B cell (primary cell): ENCODE data around the gene WBP1. TPM values are rescaled to one million over a fixed set of nuclear protein-coding genes. Genes with fewer than 3 reads are reported as not detected.
"Not testable (repeated sequence)": the region's sequence is repeated elsewhere in the genome, so short reads cannot be mapped to it uniquely, and the experiment has no call there.

Source experiments
- ATAC-seq: fragments of 200-7000 bp; cut with Tn5 transposase; one replicate; pipeline ENCODE4 v1.10.0; 2021; ENCODE audit warnings: low read depth, mild to moderate bottlenecking, moderate number of reproducible peaks, moderate library complexity
- CTCF ChIA-PET: fragments of 350-600 bp; sonication (Branson Sonifier 250); formaldehyde crosslinking; loops from one replicate; lab custom pipeline; 2021; ENCODE audit warnings: antibody characterized with exemption, inconsistent platforms; lab: Charles Lee
- POLR2A ChIA-PET: fragments of 350-600 bp; sonication (Branson Sonifier 250); formaldehyde crosslinking; loops from one replicate; lab custom pipeline; 2021; ENCODE audit warnings: antibody characterized with exemption; lab: Charles Lee
- DNase-seq: peaks from one replicate; pipeline ENCODE4 v3.0.0; 2013
- H2AFZ ChIP-seq: 2 replicates; pipeline ENCODE4 v1.6.1; 2012; ENCODE audit warnings: mild to moderate bottlenecking, low read depth, low read length; ENCODE audit not compliant: insufficient read depth, poor library complexity, severe bottlenecking
- H3K27ac ChIP-seq, 2 donors: 1 replicate in 1 of 2; 2 replicates in 1 of 2; pipeline ENCODE4 v1.5.1; 2012 to 2013; ENCODE audit warnings: low read length in 2 of 2, mild to moderate bottlenecking in 2 of 2, moderate library complexity in 1 of 2
- H3K27me3 ChIP-seq, 4 experiments: fragments of 200-600 bp in 1 of 4; sonication (generic) in 1 of 4; replicated peaks in 1 of 4; 1 replicate in 2 of 4; 2 replicates in 2 of 4; pipeline versions ENCODE4 v1.6.1 to v1.7.0; 2013 to 2016; ENCODE audit warnings: low read length in 3 of 4, mild to moderate bottlenecking in 2 of 4, mixed read lengths in 1 of 4, moderate library complexity in 1 of 4; ENCODE audit not compliant: insufficient read depth in 4 of 4, control insufficient read depth in 3 of 4; ENCODE audit errors: control extremely low read depth in 1 of 4
- H3K36me3 ChIP-seq, 2 experiments: replicated peaks in 1 of 2; 1 replicate in 1 of 2; 2 replicates in 1 of 2; pipeline versions ENCODE4 v1.6.1 to v1.7.1; 2013; ENCODE audit warnings: low read length in 1 of 2; ENCODE audit not compliant: insufficient read depth in 2 of 2, control insufficient read depth in 1 of 2; ENCODE audit errors: control extremely low read depth in 1 of 2, extremely low read depth in 1 of 2
- H3K4me1 ChIP-seq, 2 donors: fragments of 200-600 bp in 1 of 2; sonication (generic) in 1 of 2; 1 replicate in 1 of 2; 2 replicates in 1 of 2; pipeline versions ENCODE4 v1.5.1 to v1.6.1; 2013 to 2017; ENCODE audit warnings: low read length in 2 of 2; ENCODE audit not compliant: control insufficient read depth in 2 of 2, insufficient read depth in 2 of 2
- H3K4me2 ChIP-seq: replicated peaks from 2 replicates; pipeline ENCODE3; 2012; ENCODE audit warnings: mild to moderate bottlenecking, low read depth, low read length; ENCODE audit not compliant: poor library complexity, severe bottlenecking
- H3K4me3 ChIP-seq, 5 experiments: fragments of 200-600 bp in 1 of 5; sonication (generic) in 1 of 5; 1 replicate in 3 of 5; 2 replicates in 2 of 5; pipeline versions ENCODE4 v1.5.1 to v1.7.0; 2011 to 2016; ENCODE audit warnings: low read length in 4 of 5, mild to moderate bottlenecking in 4 of 5, low read depth in 2 of 5, control low read depth in 1 of 5, moderate library complexity in 1 of 5; ENCODE audit not compliant: insufficient read depth in 1 of 5; ENCODE audit errors: control extremely low read depth in 1 of 5, extremely low read depth in 1 of 5
- H3K79me2 ChIP-seq: fragments of 200-600 bp; sonication (generic); one replicate; pipeline ENCODE4 v1.6.0; 2016; ENCODE audit warnings: low read length; ENCODE audit not compliant: control insufficient read depth, insufficient read depth
- H3K9ac ChIP-seq: fragments of 200-600 bp; sonication (generic); 2 replicates; pipeline ENCODE4 v1.6.1; 2017; ENCODE audit warnings: mild to moderate bottlenecking, low read length, moderate library complexity
- H3K9me3 ChIP-seq, 3 donors: one replicate each; pipeline versions ENCODE4 v1.6.1 to v1.7.1; 2013; ENCODE audit warnings: low read length in 2 of 3; ENCODE audit not compliant: control insufficient read depth in 2 of 3, insufficient read depth in 1 of 3; ENCODE audit errors: control extremely low read depth in 1 of 3
- H4K20me1 ChIP-seq: 2 replicates; pipeline ENCODE4 v1.6.0; 2012; ENCODE audit warnings: mild to moderate bottlenecking, low read length; ENCODE audit not compliant: insufficient read depth, control insufficient read depth, poor library complexity, severe bottlenecking
- H3K27ac Mint-ChIP-seq: one replicate; pipeline ENCODE4 v1.8.0; 2021; ENCODE audit warnings: mixed read lengths
- H3K27me3 Mint-ChIP-seq: one replicate; pipeline ENCODE4 v1.8.0; 2021; ENCODE audit warnings: mixed read lengths
- H3K4me1 Mint-ChIP-seq: one replicate; pipeline ENCODE4 v1.8.0; 2021; ENCODE audit warnings: mixed read lengths
- H3K4me3 Mint-ChIP-seq: one replicate; pipeline ENCODE4 v1.8.0; 2021; ENCODE audit warnings: mixed read lengths
- H3K9me3 Mint-ChIP-seq: one replicate; pipeline ENCODE4 v1.8.0; 2022; ENCODE audit warnings: mixed read lengths; ENCODE audit not compliant: insufficient read depth
- EZH2 ChIP-seq: IDR thresholded peaks from 2 replicates; pipeline ENCODE4 v1.6.1; 2012; ENCODE audit warnings: borderline replicate concordance, low read depth, mild to moderate bottlenecking, moderate library complexity, low read length; ENCODE audit not compliant: insufficient read depth, poor library complexity, severe bottlenecking
- WGBS: methylation state at CpG from one replicate; pipeline ENCODE4 v1.1.5; 2013; ENCODE audit warnings: missing lambda C conversion rate; ENCODE audit not compliant: insufficient coverage; 5-methylcytosine and 5-hydroxymethylcytosine counted together
- intact Hi-C: fragments of 100-400 bp; cut with micrococcal nuclease; formaldehyde crosslinking; loops from one replicate; pipeline ENCODE4 v1.10.0; 2022
- polyA plus RNA-seq: library from polyadenylated mRNA; depleted of rRNA; stranded (reverse); fragments of >200 nt; gene quantifications from 2 replicates; pipeline ENCODE4 v1.2.3, GENCODE V29; 2012
- total RNA-seq, 2 donors: library from RNA; stranded (reverse); fragments of 120-200 nt in 1 of 2; gene quantifications; 1 replicate in 1 of 2; 2 replicates in 1 of 2; pipeline versions ENCODE4 v1.2.3 to v1.2.4, GENCODE V29; 2013 to 2022

The WBP1 gene
- total and polyA plus RNA-seq, 2 donors (not counting 1 experiment from before 2014, with no cell fraction given): 98.4 to 207 TPM

DNA sequence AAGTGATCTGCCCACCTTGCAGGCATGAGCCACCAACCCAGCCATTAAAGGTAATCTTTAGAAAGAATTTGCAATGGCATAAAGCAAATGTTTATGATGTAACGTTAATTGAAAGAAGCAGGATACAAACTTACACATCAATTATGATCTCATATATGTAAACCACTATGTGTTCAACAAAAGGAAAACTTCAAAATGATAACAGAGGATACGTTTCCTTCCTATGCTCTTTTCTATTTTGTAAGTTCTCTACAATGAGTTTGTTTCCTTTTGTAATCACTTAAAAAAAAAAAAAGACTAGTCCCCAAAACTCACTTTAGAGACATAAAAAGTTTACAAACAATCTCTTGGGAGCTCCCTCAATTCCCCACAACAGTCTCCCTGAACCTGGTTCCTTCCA lies 38.2 kb upstream of the WBP1 start:
- Mint-ChIP-seq H3K9me3 (no peaks in the 10 kb centered on the region), H3K27ac (peak overlapping the region; percentile 83), H3K27me3 (no peaks in the 10 kb centered on the region), H3K4me1 (peaks cover 51% of the 10 kb centered on the region), H3K4me3 (peak overlapping the region; percentile 76)
- peak overlapping the region in 1 of 2 donors; percentile 61 for H3K27ac ChIP-seq
- peaks cover 0 to 8% of the 10 kb centered on the region in 2 experiments for H3K36me3 ChIP-seq
- TF ChIP-seq EZH2: no peak
- H4K20me1 ChIP-seq: no peaks in the 10 kb centered on the region
- no peaks in the 10 kb centered on the region for H3K9me3 ChIP-seq
- ChIA-PET CTCF (interaction anchor here (1.2 kb wide), 1 partner anchor 20 kb away, joined by 3 read pairs; no protein-coding TSS in a partner anchor), POLR2A (interaction anchor here (2.0 kb wide), 1 partner anchor 38 kb away, joined by 19 read pairs; the partner anchor contains the start of gene WBP1)
- H3K4me3 ChIP-seq: peak overlapping the region in 1 of 5 experiments; percentile 18
- H3K4me1 ChIP-seq: peaks cover 33 to 54% of the 10 kb centered on the region in 2 donors
- no peak for ATAC-seq
- H3K27me3 ChIP-seq: no peaks in the 10 kb centered on the region
- H3K79me2 ChIP-seq: peaks cover 4% of the 10 kb centered on the region
- WGBS: no CpG with 5 or more reads among the region's 2 CpGs
- H2AFZ ChIP-seq: no peak overlapping the region
- H3K9ac ChIP-seq: no peak overlapping the region
- H3K4me2 ChIP-seq: peak overlapping the region; percentile 59
- intact Hi-C loops: loop anchor here (2.0 kb wide), 2 partner anchors 63 to 221 kb away; partner anchors contain the start of genes CCDC142, MTHFD2 and TTC31
- DNase-seq: no peak

DNA sequence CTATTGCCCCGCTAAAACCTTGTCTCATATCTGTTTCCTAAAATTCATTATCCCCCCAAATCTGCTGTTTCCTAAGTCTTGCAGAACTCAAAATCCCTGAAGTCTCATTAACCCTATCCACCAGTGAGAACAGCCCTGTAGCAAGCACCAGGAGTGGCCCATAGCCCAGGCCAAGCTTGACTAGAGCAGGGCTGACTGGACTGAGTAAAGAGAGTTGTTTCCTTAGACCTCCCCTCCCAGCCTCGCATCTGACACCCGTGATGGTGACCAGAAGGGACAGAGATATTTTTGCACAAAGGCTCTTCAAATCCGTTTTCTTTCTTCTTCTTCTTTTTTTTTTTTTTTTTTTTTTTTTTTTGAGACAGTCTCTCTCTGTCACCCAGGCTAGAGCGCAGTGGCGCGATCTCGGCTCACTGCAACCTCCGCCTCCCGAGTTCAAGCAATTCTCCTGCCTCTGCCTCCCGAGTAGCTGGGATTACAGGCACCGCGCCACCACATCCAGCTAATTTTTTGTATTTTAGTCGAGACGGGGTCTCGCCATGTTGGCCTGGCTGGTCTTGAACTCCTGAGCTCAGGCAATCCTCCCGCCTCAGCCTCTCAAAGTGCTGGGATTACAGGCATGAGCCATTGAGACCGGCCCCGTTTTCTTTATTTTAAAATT lies 37.7 kb upstream of the WBP1 start:
- H3K9me3 ChIP-seq, H4K20me1 ChIP-seq, DNase-seq, H3K27me3 ChIP-seq, H3K27me3 Mint-ChIP-seq, H3K79me2 ChIP-seq, ATAC-seq, H3K9me3 Mint-ChIP-seq: not testable (repeated sequence)
- Histone ChIP-seq H3K4me2 (peak overlapping the region; percentile 86), H3K4me3 (peak overlapping the region in 4 of 5 experiments; percentile 77 to 98 (median 93)), H3K9ac (peak overlapping the region; percentile 84), H2AFZ (peak overlapping the region; percentile 71), H3K36me3 (peaks cover 0 to 11% of the 10 kb centered on the region in 2 experiments), H3K4me1 (peaks cover 32 to 48% of the 10 kb centered on the region in 2 donors), H3K27ac (peak overlapping the region; percentile 94)
- peaks cover 49% of the 10 kb centered on the region for H3K4me1 Mint-ChIP-seq
- POLR2A ChIA-PET: interaction anchor here (0.8 to 2.0 kb wide), 5 partner anchors 10 to 242 kb away, joined by 3 to 19 read pairs (median 4); partner anchors contain the start of genes MOB1A and WBP1
- intact Hi-C loops: loop anchor here (1.0 to 2.0 kb wide), 7 partner anchors 20 to 222 kb away; partner anchors contain the start of genes AUP1, CCDC142, HTRA2 and MTHFD2
- peak overlapping the region; percentile 99 for H3K27ac Mint-ChIP-seq
- 88% methylated on average over 14 of the region's 19 CpGs for WGBS
- CTCF ChIA-PET: interaction anchor here (0.7 to 2.1 kb wide), 7 partner anchors 19 to 598 kb away, joined by 3 to 10 read pairs (median 4); partner anchors contain the start of genes INO80B and WBP1
- H3K4me3 Mint-ChIP-seq: peak overlapping the region; percentile 98
